Superior temporal gyrus (tissue), 1 donor: ENCODE measurements around the gene NDST3.
A peak's percentile ranks its signal among the peaks of the same experiment; 100 is the strongest.

Experiments
- DNase-seq: peaks from one replicate; pipeline ENCODE4 v3.0.0-alpha.2; 2016; ENCODE audit errors: extremely low spot score

The NDST3 gene

GRCh38 chr4:118034053-118034785 lies at the start of gene NDST3:
Gene NDST3 (plus strand): TSS chr4:118034486. CDS start chr4:118053911, 19,425 bp downstream.
- peak; percentile 89 for DNase-seq

GRCh38 chr4:117986321-117986720 lies 48.0 kb upstream of the NDST3 start:
- DNase-seq = no peak

- DNase-seq = no peak
Observed at GRCh38 chr4:117987464-117987863, 46.8 kb upstream of the NDST3 start.

GRCh38 chr4:117996891-117997290 lies 37.4 kb upstream of the NDST3 start:
- no peak for DNase-seq

GRCh38 chr4:118004088-118004487 lies 30.2 kb upstream of the NDST3 start:
- DNase-seq = no peak

GRCh38 chr4:118005883-118006282 lies 28.4 kb upstream of the NDST3 start:
- no peak for DNase-seq

GRCh38 chr4:118012142-118012541 lies 22.1 kb upstream of the NDST3 start:
- no peak for DNase-seq

- DNase-seq = no peak
Observed at GRCh38 chr4:118014831-118015230, 19.5 kb upstream of the NDST3 start.

- no peak for DNase-seq
Observed at GRCh38 chr4:118018381-118019145, 15.7 kb upstream of the NDST3 start.

GRCh38 chr4:118026806-118027205 lies 7.5 kb upstream of the NDST3 start:
- no peak for DNase-seq

GRCh38 chr4:118029224-118029623 lies 5.1 kb upstream of the NDST3 start:
- DNase-seq = no peak

GRCh38 chr4:118032691-118033090 lies 1.6 kb upstream of the NDST3 start:
- DNase-seq = peak; percentile 51

GRCh38 chr4:118033148-118034052 lies 886 bp upstream of the NDST3 start:
- peak; percentile 47 for DNase-seq

GRCh38 chr4:118035309-118035708 lies 1.0 kb downstream of the NDST3 start:
- DNase-seq = no peak

GRCh38 chr4:118036336-118036735 lies 2.0 kb downstream of the NDST3 start:
- DNase-seq = no peak

GRCh38 chr4:118037955-118038354 lies 3.7 kb downstream of the NDST3 start:
- DNase-seq = no peak

- DNase-seq = no peak
Observed at GRCh38 chr4:118046323-118046722, 12.0 kb downstream of the NDST3 start.

- no peak for DNase-seq
Observed at GRCh38 chr4:118047043-118047442, 12.8 kb downstream of the NDST3 start.

- DNase-seq = no peak
Observed at GRCh38 chr4:118058955-118059354, 24.7 kb downstream of the NDST3 start.

GRCh38 chr4:118059397-118059796 lies 25.1 kb downstream of the NDST3 start:
- DNase-seq = no peak

- DNase-seq = no peak
Observed at GRCh38 chr4:118076958-118077766, 42.9 kb downstream of the NDST3 start.
